KMS-11 (cell line): ENCODE data around the gene FYN.

Experiments used
- H2AFZ ChIP-seq: fragments of 200-600 bp; sonication (generic); 2 replicates; pipeline ENCODE4 v1.6.1; 2016; ENCODE audit warnings: antibody characterized with exemption, mixed run types, low read depth
- H3K27ac ChIP-seq: fragments of 200-600 bp; sonication (generic); 2 replicates; pipeline ENCODE4 v1.6.1; 2016; ENCODE audit warnings: mild to moderate bottlenecking, mixed run types
- H3K27me3 ChIP-seq: fragments of 200-600 bp; sonication (generic); 2 replicates; pipeline ENCODE4 v1.6.1; 2017; ENCODE audit warnings: mild to moderate bottlenecking, low read depth, mixed run types, moderate library complexity; ENCODE audit not compliant: insufficient read depth
- H3K36me3 ChIP-seq: fragments of 200-600 bp; sonication (generic); 2 replicates; pipeline ENCODE4 v1.6.1; 2017; ENCODE audit warnings: mild to moderate bottlenecking, mixed run types; ENCODE audit not compliant: insufficient read depth
- H3K4me1 ChIP-seq: fragments of 200-600 bp; sonication (generic); 2 replicates; pipeline ENCODE4 v1.6.1; 2016; ENCODE audit warnings: mild to moderate bottlenecking, low read depth, mixed run types; ENCODE audit not compliant: poor library complexity, severe bottlenecking
- H3K4me2 ChIP-seq: fragments of 200-600 bp; sonication (generic); 2 replicates; pipeline ENCODE4 v1.7.0; 2016; ENCODE audit warnings: mild to moderate bottlenecking, mixed run types
- H3K4me3 ChIP-seq: fragments of 200-600 bp; sonication (generic); IDR thresholded peaks from 2 replicates; pipeline ENCODE4 v1.6.1; 2017; ENCODE audit warnings: low read depth, low read length, mixed read lengths; ENCODE audit not compliant: insufficient read depth
- H3K79me2 ChIP-seq: fragments of 200-600 bp; sonication (generic); 2 replicates; pipeline ENCODE4 v1.6.1; 2016; ENCODE audit warnings: low read depth, mixed run types; ENCODE audit not compliant: insufficient read depth
- H3K9ac ChIP-seq: fragments of 200-600 bp; sonication (generic); 2 replicates; pipeline ENCODE4 v1.6.1; 2016; ENCODE audit warnings: mild to moderate bottlenecking, mixed run types
- H4K20me1 ChIP-seq: fragments of 200-600 bp; sonication (generic); 2 replicates; pipeline ENCODE4 v1.6.1; 2016; ENCODE audit warnings: mild to moderate bottlenecking, mixed run types; ENCODE audit not compliant: insufficient read depth
- CTCF ChIP-seq: fragments of 200-600 bp; sonication (generic); conservative IDR thresholded peaks from 2 replicates; pipeline ENCODE4 v1.6.1; 2017; ENCODE audit warnings: low read depth, mild to moderate bottlenecking, antibody characterized with exemption, low read length, moderate library complexity, mixed read lengths

FYN gene

GRCh38 chr6:111857674-111858337 is 15.4 kb downstream of the FYN start:
- no peak overlapping the region for H3K27ac ChIP-seq
- H3K4me3 ChIP-seq, result no peak overlapping the region
- H2AFZ ChIP-seq, result no peak overlapping the region
- H3K79me2 ChIP-seq, result peaks cover 17% of the 10 kb centered on the region; the same call in 1 of the 2 replicates
- no peak overlapping the region for H3K9ac ChIP-seq
- H3K4me2 ChIP-seq, result no peak overlapping the region
- no peaks in the 10 kb centered on the region for H4K20me1 ChIP-seq
- H3K36me3 ChIP-seq, result no peaks in the 10 kb centered on the region
- peaks cover 6% of the 10 kb centered on the region for H3K4me1 ChIP-seq
- TF ChIP-seq CTCF, result no peak
- no peaks in the 10 kb centered on the region for H3K27me3 ChIP-seq

- H4K20me1 ChIP-seq, result no peaks in the 10 kb centered on the region
- no peak overlapping the region for H3K27ac ChIP-seq
- H3K4me1 ChIP-seq, result peaks cover 6% of the 10 kb centered on the region
- no peak for TF ChIP-seq CTCF
- no peak overlapping the region for H3K4me3 ChIP-seq
- H3K36me3 ChIP-seq, result no peaks in the 10 kb centered on the region
- no peaks in the 10 kb centered on the region for H3K27me3 ChIP-seq
- H3K79me2 ChIP-seq, result peaks cover 1% of the 10 kb centered on the region; the same call in 1 of the 2 replicates
- no peak overlapping the region for H3K9ac ChIP-seq
- no peak overlapping the region for H2AFZ ChIP-seq
- H3K4me2 ChIP-seq, result no peak overlapping the region
Observed at GRCh38 chr6:111855753-111856152, 17.5 kb downstream of the FYN start.

- H3K27ac ChIP-seq, result no peak overlapping the region
- no peaks in the 10 kb centered on the region for H4K20me1 ChIP-seq
Observed at GRCh38 chr6:111854683-111855082, 18.6 kb downstream of the FYN start.

GRCh38 chr6:111852725-111853124 is 20.5 kb downstream of the FYN start:
- no peaks in the 10 kb centered on the region for H4K20me1 ChIP-seq
- H3K4me2 ChIP-seq, result no peak overlapping the region
- no peak overlapping the region for H3K9ac ChIP-seq
- H3K79me2 ChIP-seq, result peaks cover 1% of the 10 kb centered on the region; the same call in 1 of the 2 replicates
- H2AFZ ChIP-seq, result no peak overlapping the region
- peaks cover 11% of the 10 kb centered on the region for H3K4me1 ChIP-seq
- no peak for TF ChIP-seq CTCF
- no peaks in the 10 kb centered on the region for H3K27me3 ChIP-seq
- H3K27ac ChIP-seq, result no peak overlapping the region
- no peak overlapping the region for H3K4me3 ChIP-seq
- no peaks in the 10 kb centered on the region for H3K36me3 ChIP-seq

More at GRCh38 chr6:111854683-111855082, 18.6 kb downstream of the FYN start:
- Histone ChIP-seq H3K4me3 (no peak overlapping the region), H3K36me3 (no peaks in the 10 kb centered on the region), H2AFZ (no peak overlapping the region), H3K4me2 (no peak overlapping the region), H3K4me1 (peaks cover 6% of the 10 kb centered on the region), H3K79me2 (no peaks in the 10 kb centered on the region; the same call in 1 of the 2 replicates), H3K9ac (no peak overlapping the region), H3K27me3 (no peaks in the 10 kb centered on the region)
- TF ChIP-seq CTCF, result no peak
